ENCODE measurements around the gene PTGES3.

DNA sequence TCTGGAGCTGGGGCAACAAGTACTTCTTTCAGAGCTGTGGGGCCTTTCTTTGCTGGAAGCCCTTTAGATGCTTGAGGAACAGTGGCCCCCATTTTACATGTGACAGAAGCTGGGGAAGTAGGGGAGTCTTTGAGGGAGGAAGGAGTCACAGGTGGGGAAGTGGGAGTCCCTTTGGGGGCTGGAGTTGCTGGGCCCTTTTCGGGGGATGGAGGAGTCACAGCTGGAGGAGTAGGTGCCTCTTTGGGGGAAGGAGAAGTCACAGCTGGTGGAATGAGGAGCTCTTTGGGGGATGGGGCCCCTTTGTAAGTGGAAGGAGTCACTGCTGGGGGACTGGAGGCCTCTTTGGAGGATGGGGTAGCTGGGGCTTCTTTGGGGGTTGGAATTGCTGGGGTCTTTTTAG lies 28.4 kb upstream of the PTGES3 start:
- TF ChIP-seq CTCF (IDR thresholded peaks at IDR 0.05) (no peak), POLR2A (IDR thresholded peaks at IDR 0.05) (no peak), EP300 (IDR thresholded peaks at IDR 0.05) (no peak), POLR2AphosphoS5 (IDR thresholded peaks at IDR 0.05) (no peak)
